Endothelial cell of umbilical vein (primary cell): Measurements from ENCODE around the gene NFATC1. TPM values are rescaled to one million over a fixed set of nuclear protein-coding genes. Genes with fewer than 3 reads are reported as not detected.

Source experiments
- BruUV-seq: library from RNA; stranded (reverse); fragments of 400-500 nt; replicated peaks from 2 replicates; lab custom pipeline; 2021; lab: Mats Ljungman, UMichigan
- CTCF ChIA-PET: fragments of 300-600, 350-600 bp; sonication (Branson Sonifier 250); formaldehyde crosslinking; loops from one replicate; lab custom pipeline; 2021; ENCODE audit warnings: antibody characterized with exemption, inconsistent platforms; lab: Charles Lee
- POLR2A ChIA-PET: fragments of 300-600, 350-600 bp; sonication (Branson Sonifier 250); formaldehyde crosslinking; loops from one replicate; lab custom pipeline; 2021; ENCODE audit warnings: antibody characterized with exemption, inconsistent platforms; lab: Charles Lee
- DNase-seq: peaks from one replicate; pipeline ENCODE4 v3.0.0-alpha.2; 2011; ENCODE audit warnings: low read depth, low spot score
- FAIRE-seq: peaks from 2 replicates; lab custom pipeline; 2011; peaks lifted over from hg19 to GRCh38; lab: Jason Lieb, UNC
- H2AFZ ChIP-seq: 2 replicates; pipeline ENCODE4 v1.6.0; 2012; ENCODE audit warnings: low read depth, low read length, control low read depth, inconsistent platforms
- H3K27ac ChIP-seq: 2 replicates; pipeline ENCODE4 v1.5.1; 2011; ENCODE audit warnings: low read depth, mild to moderate bottlenecking, control low read depth, low read length, moderate library complexity; ENCODE audit not compliant: insufficient read depth
- H3K27me3 ChIP-seq, 2 experiments: 2 replicates each; pipeline versions ENCODE4 v1.6.0 to v1.6.1; 2011; ENCODE audit warnings: low read length in 2 of 2, mixed read lengths in 1 of 2; ENCODE audit not compliant: control insufficient read depth in 2 of 2, insufficient read depth in 2 of 2
- H3K36me3 ChIP-seq, 2 experiments: 2 replicates in 1 of 2; 3 replicates in 1 of 2; pipeline ENCODE4 v1.5.1; 2011; ENCODE audit warnings: low read length in 2 of 2, mild to moderate bottlenecking in 1 of 2, moderate library complexity in 1 of 2; ENCODE audit not compliant: control insufficient read depth in 2 of 2, insufficient read depth in 2 of 2; ENCODE audit errors: extremely low read depth in 1 of 2
- H3K4me1 ChIP-seq: 3 replicates; pipeline ENCODE4 v1.5.1; 2011; ENCODE audit warnings: mild to moderate bottlenecking, low read length; ENCODE audit not compliant: control insufficient read depth, insufficient read depth; ENCODE audit errors: extremely low read depth
- H3K4me2 ChIP-seq: 2 replicates; pipeline ENCODE4 v1.6.1; 2011; ENCODE audit warnings: low read length, control low read depth, mixed read lengths; ENCODE audit not compliant: insufficient read depth
- H3K4me3 ChIP-seq, 3 experiments: fragments of 200-600 bp in 1 of 3; sonication (generic), shearing (Covaris generic) in 1 of 3; replicated peaks in 1 of 3; 2 replicates each; pipeline ENCODE4 v1.5.1; 2011 to 2016; ENCODE audit warnings: control low read depth in 3 of 3, low read length in 3 of 3, mild to moderate bottlenecking in 2 of 3, inconsistent platforms in 1 of 3, low read depth in 1 of 3, moderate library complexity in 1 of 3; ENCODE audit not compliant: insufficient read depth in 1 of 3
- H3K79me2 ChIP-seq: 2 replicates; pipeline ENCODE4 v1.6.0; 2012; ENCODE audit warnings: low read length, inconsistent platforms; ENCODE audit not compliant: control insufficient read depth, insufficient read depth
- H3K9ac ChIP-seq: replicated peaks from 2 replicates; pipeline ENCODE3; 2011; ENCODE audit warnings: low read length, control low read depth; ENCODE audit not compliant: insufficient read depth; ENCODE audit errors: extremely low read depth
- H3K9me1 ChIP-seq: replicated peaks from 3 replicates; pipeline ENCODE4 v1.6.0; 2011; ENCODE audit warnings: mild to moderate bottlenecking, low read length; ENCODE audit not compliant: control insufficient read depth, insufficient read depth; ENCODE audit errors: extremely low read depth
- H3K9me3 ChIP-seq: replicated peaks from 2 replicates; pipeline ENCODE4 v1.5.1; 2012; ENCODE audit warnings: low read length, inconsistent platforms; ENCODE audit not compliant: control insufficient read depth, insufficient read depth
- H4K20me1 ChIP-seq: replicated peaks from 2 replicates; pipeline ENCODE3; 2011; ENCODE audit warnings: mild to moderate bottlenecking, low read length; ENCODE audit not compliant: control insufficient read depth, insufficient read depth; ENCODE audit errors: extremely low read depth
- EZH2 ChIP-seq: IDR thresholded peaks from 2 replicates; pipeline ENCODE4 v1.6.1; 2012; ENCODE audit warnings: borderline replicate concordance, low read depth, mild to moderate bottlenecking, moderate library complexity, low read length, inconsistent platforms; ENCODE audit not compliant: severe bottlenecking
- FOS ChIP-seq: IDR thresholded peaks from 2 replicates; pipeline ENCODE4 v1.6.1; 2011; ENCODE audit warnings: mild to moderate bottlenecking, low read length, moderate library complexity, borderline replicate concordance; ENCODE audit not compliant: insufficient read depth
- GATA2 ChIP-seq: IDR thresholded peaks from 2 replicates; pipeline ENCODE4 v1.7.0; 2011; ENCODE audit warnings: low read depth, mild to moderate bottlenecking, moderate library complexity, mixed read lengths, low read length; ENCODE audit not compliant: insufficient read length, insufficient read depth
- JUN ChIP-seq: IDR thresholded peaks from 2 replicates; pipeline ENCODE4 v1.6.1; 2011; ENCODE audit warnings: borderline replicate concordance, low read depth; ENCODE audit not compliant: insufficient read length, insufficient read depth
- MYC ChIP-seq: IDR thresholded peaks from one replicate; pipeline ENCODE4 v1.6.1; 2011; ENCODE audit warnings: mild to moderate bottlenecking, low read depth, low read length
- POLR2A ChIP-seq: IDR thresholded peaks from 2 replicates; pipeline ENCODE4 v1.6.1; 2012; ENCODE audit warnings: low read depth, mild to moderate bottlenecking, control low read depth, low read length
- POLR2AphosphoS5 ChIP-seq: IDR thresholded peaks from 2 replicates; pipeline ENCODE4 v1.6.1; 2012; ENCODE audit warnings: low read depth, mild to moderate bottlenecking, control low read depth, low read length, moderate library complexity; ENCODE audit not compliant: insufficient read depth
- dilution Hi-C: fragments of 300-500 bp; cut with MboI; formaldehyde crosslinking; loops from one replicate; pipeline ENCODE4 v1.15.0; 2019; ENCODE audit warnings: low sequenced_read_pairs; ENCODE audit not compliant: extremely low pct_ligation_motif_present
- intact Hi-C: fragments of 100-400 bp; cut with micrococcal nuclease; formaldehyde crosslinking; loops from one replicate; pipeline ENCODE4 v1.10.0; 2022
- polyA plus RNA-seq, 4 experiments: library from polyadenylated mRNA; depleted of rRNA in 3 of 4; stranded (reverse) in 3 of 4; unstranded in 1 of 4; fragments of >200 nt; gene quantifications; 2 replicates each; pipeline versions ENCODE4 v1.2.1 to v1.2.3, GENCODE V29; 2011 to 2012; ENCODE audit warnings: missing spikeins in 1 of 4
- total RNA-seq: library from RNA; stranded (reverse); gene quantifications from 2 replicates; pipeline ENCODE4 v1.2.3, GENCODE V29; 2021
- TF ChIP-seq, protein P1 (sequence below), 2 donors: IDR thresholded peaks; 1 replicate in 1 of 2; 2 replicates in 1 of 2; pipeline ENCODE4 v1.5.1; 2011; ENCODE audit warnings: low read length in 2 of 2, mild to moderate bottlenecking in 2 of 2, moderate library complexity in 2 of 2, control low read depth in 1 of 2, inconsistent platforms in 1 of 2, low read depth in 1 of 2; ENCODE audit not compliant: insufficient read depth in 1 of 2; ENCODE audit errors: extremely low read depth in 1 of 2
- TF ChIP-seq, protein P2 (sequence below): IDR thresholded peaks from 2 replicates; pipeline ENCODE4 v1.6.1; 2011; ENCODE audit not compliant: insufficient read depth, insufficient read length

NFATC1 gene
- total and polyA plus RNA-seq, 2 donors (not counting 3 experiments of a cell fraction or from before 2014, with no cell fraction given): 11.1 to 30.0 TPM

DNA sequence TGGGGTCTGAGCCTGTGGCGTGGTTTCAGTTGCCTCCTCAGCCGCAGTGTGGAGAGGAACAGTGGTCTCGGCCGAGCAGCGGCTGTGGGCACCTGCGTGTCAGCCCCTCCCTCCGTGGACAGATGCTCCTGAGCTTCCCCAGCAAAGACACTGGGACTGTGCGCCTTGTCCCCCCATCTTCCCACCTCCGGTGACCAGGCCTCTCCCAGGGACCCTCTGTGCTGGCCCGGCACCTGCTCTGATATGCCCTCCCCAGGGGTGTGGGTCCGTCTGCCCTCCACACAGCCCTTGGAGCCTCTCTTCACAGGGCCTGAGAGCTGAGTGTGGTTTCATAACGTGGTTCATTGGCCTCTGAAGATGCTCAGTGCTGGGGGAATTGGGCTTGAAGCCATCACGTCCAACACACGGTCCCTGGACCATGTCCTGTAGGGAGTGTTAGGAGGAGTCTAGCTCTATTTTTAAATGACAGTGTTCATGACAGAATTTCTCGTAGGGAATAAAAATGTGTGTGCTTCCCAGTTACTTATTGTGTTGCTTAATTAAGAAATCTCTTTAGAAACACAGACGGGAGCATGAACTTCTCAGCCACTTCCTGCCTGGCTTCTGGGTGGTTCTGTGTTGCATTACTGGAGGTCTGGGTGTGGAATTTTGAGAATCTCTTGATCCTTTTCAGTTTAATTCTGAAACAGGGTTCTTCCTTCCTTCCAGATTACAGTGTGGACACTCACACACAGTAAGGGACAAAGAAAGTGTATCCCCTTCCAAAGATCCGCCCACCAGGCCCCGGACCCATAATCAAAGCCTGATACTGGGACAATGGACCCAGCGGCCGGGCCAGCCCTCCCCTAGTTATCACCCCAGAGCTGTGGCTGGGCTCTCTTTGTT is 110.7 kb downstream of the NFATC1 start:
- peaks cover 31% of the 10 kb centered on the region for H3K4me1 ChIP-seq
- peak overlapping the region; percentile 19 for H2AFZ ChIP-seq
- intact Hi-C loops: loop anchor here (1.0 kb wide), 5 partner anchors 20 to 110 kb away; no protein-coding TSS in a partner anchor
- no peak for FAIRE-seq
- H3K9me3 ChIP-seq: no peaks in the 10 kb centered on the region
- H3K36me3 ChIP-seq: peaks cover 0 to 5% of the 10 kb centered on the region in 2 experiments
- H3K79me2 ChIP-seq: no peaks in the 10 kb centered on the region
- H3K4me3 ChIP-seq: no peak overlapping the region
- no peaks in the 10 kb centered on the region for H4K20me1 ChIP-seq
- no peaks in the 10 kb centered on the region for H3K27me3 ChIP-seq
- TF ChIP-seq EZH2 (no peak), MYC (no peak), POLR2AphosphoS5 (no peak), GATA2 (no peak), POLR2A (no peak), FOS (no peak), JUN (no peak)
- TF ChIP-seq, protein P1, sequence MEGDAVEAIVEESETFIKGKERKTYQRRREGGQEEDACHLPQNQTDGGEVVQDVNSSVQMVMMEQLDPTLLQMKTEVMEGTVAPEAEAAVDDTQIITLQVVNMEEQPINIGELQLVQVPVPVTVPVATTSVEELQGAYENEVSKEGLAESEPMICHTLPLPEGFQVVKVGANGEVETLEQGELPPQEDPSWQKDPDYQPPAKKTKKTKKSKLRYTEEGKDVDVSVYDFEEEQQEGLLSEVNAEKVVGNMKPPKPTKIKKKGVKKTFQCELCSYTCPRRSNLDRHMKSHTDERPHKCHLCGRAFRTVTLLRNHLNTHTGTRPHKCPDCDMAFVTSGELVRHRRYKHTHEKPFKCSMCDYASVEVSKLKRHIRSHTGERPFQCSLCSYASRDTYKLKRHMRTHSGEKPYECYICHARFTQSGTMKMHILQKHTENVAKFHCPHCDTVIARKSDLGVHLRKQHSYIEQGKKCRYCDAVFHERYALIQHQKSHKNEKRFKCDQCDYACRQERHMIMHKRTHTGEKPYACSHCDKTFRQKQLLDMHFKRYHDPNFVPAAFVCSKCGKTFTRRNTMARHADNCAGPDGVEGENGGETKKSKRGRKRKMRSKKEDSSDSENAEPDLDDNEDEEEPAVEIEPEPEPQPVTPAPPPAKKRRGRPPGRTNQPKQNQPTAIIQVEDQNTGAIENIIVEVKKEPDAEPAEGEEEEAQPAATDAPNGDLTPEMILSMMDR (IDR thresholded peaks at IDR 0.05; ENCODE audit: extremely low read depth in 1 of 2, insufficient read depth in 1 of 2, low read depth in 1 of 2, low read length in 2 of 2): no peak
- TF ChIP-seq, protein P2, sequence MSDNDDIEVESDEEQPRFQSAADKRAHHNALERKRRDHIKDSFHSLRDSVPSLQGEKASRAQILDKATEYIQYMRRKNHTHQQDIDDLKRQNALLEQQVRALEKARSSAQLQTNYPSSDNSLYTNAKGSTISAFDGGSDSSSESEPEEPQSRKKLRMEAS: no peak
- no peak for DNase-seq
- H3K4me2 ChIP-seq: no peak overlapping the region
- no peaks in the 10 kb centered on the region for H3K9me1 ChIP-seq
- no TSS peak for BruUV-seq
- dilution Hi-C loops: no loop called here
- H3K27ac ChIP-seq: peak overlapping the region; percentile 88
- peak overlapping the region; percentile 80 for H3K9ac ChIP-seq
- POLR2A ChIA-PET: interaction anchor here (1.0 to 2.4 kb wide), 3 partner anchors 21 to 48 kb away, joined by 3 to 10 read pairs (median 3); no protein-coding TSS in a partner anchor
- CTCF ChIA-PET: interaction anchor here (0.6 to 2.9 kb wide), 10 partner anchors 8 to 126 kb away, joined by 3 to 32 read pairs (median 5); partner anchors contain the start of gene NFATC1
